NCI-H510A treated with DMSO at 0.1 percent for 48 hours (cell line): ENCODE results near the gene TOMM20.
"Not testable (repeated sequence)": the region's sequence is repeated elsewhere in the genome, so short reads cannot be mapped to it uniquely, and the experiment has no call there.

Experiments used
- DNase-seq: peaks from one replicate; lab custom pipeline; 2025; lab: John Stamatoyannopoulos, UW

Gene TOMM20

DNA sequence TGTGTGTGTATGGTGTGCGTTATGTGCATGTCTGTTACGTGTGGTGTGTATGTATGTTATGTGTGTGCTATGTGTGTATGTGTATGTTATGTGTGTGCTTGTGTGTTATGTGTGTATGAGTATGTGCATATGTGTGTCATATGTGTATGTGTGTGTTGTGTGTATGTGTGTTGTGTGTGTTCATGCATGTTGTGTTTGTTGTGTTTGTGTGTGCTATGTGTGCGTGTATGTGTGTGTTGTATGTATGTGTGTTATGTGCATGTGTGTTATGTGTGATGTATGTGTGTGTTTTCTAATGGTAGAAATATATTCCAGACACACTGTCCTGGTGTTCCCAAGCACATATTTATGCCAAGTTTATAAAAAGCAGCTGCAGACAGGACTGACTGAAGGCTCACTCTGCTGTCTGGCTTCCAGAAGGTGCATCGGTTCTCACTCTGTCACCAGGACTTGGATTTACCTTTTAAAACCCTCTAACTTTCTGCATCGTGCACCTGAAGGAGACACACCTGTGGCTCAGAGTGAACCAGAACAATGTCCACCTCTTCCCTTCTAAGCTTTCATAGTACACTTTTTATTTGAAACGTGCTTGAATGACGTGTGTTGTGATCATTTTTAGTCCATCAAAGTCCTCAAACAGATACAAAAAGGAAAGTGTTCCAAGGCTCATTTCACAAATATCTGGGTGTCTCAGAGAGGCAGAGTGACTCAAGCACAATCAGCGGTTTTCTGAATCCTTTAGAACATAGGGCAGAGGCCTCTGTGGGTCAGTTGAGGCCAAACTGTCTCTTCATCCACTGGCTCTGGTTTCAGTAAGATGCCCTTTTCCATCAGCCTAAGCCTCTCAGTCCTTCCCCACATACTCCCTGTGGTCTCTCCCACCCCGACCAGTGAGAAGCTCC is 49.9 kb downstream of the TOMM20 start:
- DNase-seq: no peak

DNA sequence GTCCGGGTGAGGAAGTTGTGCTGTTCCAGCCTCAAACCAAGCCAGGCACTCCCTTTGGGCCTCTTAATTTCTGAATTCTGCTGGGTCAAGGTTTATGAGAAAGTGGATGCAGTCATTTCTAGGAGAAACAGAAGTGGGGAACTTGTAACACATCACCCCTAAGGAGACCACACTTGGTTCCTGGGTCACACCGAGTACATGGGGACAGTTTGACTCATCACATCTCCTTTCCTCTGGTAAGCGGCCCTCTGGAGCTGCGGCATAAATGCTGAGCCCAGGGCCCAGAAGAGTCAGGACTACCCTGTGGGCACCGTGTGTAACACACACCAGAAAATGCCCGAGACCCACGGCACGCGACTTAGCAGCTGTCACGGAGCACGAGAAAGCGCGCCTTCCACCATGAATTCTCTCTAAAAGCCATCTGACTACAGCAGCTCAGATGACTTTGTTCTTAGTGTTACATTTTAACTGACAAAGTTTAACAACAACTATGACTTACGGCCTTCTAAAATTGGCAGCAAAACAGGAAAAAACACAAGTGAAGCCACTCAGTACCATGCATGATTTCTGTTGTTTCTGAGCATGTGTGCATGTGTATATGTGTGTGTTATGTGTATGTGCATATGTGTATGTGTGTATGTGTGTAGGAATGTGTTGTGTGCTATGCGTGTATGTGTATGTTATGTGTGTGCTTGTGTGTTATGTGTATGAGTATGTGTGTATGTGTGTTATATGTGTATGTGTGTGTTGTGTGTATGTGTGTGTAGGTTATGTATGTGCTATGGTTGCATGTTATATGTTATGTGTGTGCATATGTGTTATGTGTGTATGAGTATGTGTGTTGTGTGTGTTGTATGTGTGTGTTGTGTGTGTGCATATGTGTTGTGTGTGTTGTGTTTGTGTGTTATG is 50.8 kb downstream of the TOMM20 start:
- DNase-seq: no peak

DNA sequence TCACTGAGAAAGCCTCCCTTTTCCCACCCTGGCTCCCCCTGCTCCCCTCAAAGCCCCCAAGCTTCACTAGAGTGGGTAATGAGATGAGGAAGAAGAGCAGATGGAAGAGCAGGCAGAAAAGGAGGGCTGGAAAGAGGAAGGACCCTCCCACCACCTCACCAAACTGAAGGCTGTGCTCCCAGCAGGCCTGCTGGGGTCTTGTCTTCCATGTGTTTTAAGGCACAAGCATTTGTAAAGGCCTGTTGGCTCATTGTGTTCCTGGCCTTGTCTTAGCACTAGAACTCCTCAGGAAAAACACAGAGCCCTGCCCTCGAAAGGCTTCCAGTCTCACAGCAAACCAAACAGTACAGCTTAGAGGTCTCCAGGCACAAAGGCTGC is 51.5 kb downstream of the TOMM20 start:
- no peak for DNase-seq

DNA sequence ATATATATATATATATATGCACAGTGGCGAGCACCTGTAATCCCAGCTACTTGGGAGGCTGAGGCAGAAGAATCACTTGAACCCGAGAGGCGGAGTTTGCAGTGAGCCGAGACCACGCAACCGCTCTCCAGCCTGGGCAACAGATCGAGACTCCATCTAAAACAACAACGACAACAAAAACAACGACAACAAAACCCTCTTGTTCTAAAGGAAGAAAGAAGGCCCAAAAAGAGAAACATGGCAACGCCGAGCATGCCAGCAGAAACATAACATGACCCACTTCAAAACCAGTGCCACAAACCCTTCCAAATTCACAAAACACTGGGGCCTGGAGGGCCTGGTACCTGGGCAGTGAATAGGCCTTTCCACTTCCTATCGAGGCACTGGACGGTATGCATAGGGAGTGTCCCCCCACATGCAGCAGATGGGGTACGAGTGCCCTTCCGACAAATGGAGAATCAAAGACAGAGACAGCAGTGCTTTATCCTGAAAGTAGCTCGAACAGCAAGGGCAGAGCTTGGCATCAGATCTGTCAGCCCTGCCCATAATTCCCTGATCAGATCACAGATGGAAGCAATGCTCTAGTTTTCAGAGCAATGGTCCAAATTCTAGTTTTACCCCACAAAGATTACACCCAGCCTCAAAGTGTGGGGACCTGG is 52.0 kb downstream of the TOMM20 start:
- no peak for DNase-seq

DNA sequence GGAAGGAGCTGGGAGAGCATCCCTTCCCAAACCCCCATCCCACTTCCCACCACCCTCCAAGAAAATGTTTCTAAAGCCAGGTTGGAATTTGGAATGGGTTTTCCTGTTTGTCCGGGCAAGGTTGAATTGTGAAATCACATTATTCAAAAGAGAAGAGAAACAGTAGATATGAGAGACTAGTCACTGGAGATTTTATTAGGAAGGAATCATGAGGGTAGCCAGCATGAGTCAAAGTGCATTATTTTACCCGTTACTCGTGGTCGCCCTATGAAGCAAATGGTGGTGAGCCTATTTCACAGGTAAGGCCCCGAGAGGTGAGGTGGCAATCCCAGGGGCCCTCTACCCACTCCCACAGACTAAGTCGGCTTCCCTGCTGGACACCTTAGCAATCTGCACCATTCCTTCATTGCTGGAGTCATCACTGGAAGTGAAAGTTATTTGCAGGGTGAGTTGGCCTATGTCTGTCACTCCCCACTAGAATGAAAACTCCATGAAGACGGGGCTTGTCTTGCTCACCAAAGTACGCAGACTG is 52.8 kb downstream of the TOMM20 start:
- DNase-seq: no peak

DNA sequence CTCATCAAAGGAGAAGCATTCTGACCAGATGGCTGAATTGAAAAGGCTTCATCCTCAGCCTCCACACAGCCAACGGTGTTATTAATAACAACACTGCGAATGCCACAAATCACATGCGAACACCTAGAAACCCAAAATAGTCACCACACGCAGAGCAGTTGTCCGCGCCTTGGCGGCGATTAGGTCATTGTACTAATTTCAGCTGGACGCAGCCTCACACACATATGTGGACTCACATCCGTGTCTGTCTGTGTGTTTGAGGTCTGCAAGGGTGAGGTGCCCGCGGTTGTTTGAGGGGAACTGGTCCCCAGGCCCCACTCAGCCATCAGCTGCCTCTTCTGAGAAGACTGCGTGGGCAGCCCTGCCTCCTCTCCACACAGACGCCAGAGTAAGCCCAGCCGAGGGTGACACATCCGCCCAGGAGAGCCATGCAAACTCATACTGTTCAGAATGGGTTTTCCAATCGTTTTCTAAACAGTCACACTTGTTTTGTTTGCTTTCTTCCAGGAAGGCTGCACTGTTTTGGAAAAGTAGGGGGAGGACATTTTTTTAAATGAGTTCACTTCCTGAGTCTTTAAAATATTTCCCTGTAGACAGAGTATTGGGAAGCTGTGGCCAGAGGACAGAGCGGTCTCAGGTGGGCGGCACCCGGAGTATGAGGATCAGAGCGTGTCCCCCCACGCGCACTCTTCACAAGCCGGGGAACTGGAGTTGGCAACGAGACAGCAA is 53.4 kb downstream of the TOMM20 start:
- DNase-seq: no peak

DNA sequence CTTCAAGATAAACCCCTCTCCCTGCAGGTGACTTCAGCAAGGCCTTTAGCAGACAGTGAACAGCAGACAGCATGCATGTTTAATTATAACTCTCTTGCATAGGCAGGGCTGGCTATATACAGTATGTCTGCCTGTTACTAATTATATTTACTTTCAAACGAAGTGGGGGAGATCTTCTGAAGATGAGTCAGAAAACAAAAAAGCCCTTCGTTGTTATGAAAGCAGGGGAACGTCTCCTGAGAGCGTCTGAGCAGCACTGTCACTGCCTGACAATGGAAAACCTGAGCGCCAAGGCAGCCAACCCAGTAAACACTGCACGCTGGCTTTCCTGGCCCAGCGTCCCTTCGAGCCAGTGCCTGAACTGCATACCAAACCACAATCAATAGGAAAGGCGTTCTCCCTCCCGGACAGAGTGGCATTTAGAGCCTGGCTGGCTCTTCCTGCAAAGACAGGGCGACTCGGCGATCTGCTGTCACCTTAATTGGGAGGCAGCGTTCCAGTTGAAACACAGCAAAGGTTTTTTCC is 54.1 kb downstream of the TOMM20 start:
- DNase-seq: peak; percentile 64

DNA sequence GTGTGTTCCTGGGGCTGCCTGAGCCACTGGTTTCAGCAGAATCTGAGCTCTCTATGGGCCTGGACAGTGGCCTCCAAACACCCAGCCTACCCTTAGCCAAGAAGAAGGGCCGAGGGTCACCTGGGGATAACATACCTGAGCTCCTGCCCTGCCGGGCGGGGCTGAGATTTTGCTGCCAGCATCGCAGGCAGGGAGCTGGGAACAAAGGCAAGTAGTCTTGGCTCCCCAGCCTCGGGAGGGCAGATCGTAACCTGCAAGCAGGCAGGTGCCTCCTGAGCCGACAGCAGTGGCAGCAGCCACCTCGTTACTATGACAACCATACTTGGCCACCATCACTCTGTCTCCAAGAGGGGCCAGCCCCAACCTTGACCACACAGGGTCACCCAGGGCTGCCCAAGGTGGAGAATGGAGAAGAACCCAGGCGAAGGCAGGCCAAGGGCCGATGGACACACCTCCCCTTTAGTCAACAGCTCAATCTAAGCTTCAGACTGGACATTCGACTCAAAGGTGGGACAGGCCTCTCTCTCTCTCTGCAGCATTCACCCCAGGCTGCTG is 54.6 kb downstream of the TOMM20 start:
- DNase-seq: no peak

DNA sequence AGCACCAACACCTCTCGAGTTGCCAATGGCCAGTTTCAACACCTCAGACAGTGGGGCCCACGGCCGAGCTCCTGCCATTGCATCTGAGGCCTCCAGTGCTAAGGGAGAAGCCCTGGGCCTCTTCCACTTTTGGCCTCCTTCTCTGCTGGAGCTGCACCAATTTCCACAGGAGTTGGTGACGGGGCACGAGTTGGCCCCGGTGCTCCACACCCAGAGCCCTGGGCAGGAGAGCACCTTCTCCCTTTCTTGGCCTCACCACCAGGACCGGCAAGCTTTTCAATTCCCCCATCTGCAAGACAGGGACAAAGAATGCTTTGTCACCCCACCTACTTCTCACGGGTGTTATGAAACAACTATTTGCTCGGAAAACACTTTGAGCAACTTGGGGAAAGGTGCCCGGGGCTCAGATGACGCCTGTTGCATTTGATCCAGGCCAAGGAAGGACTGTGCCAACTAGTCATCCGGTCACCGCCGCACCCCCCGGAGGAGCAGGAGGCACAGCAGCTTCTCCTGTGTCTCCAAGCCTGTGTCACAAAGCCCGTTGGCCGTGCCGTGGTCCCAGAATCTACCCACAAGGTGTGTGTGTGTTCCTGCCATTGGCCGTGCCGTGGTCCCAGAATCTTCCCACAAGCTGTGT is 55.2 kb downstream of the TOMM20 start:
- no peak for DNase-seq

DNA sequence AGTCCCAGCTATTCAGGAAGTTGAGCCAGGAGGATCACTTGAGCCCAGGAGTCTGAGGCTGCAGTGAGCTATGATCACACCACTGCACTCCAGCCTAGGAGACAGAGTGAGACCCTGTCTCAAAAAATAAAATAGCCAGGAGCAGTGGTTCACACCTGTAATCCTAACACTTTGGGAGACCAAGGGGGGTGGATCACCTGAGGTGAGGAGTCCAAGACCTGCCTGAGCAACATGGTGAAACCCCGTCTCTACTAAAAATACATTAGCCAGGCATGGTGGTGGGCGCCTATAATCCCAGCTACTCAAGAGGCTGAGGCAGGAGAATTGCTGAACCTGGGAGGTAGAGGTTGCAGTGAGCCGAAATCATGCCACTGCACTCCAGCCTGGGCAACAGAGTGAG is 56.1 kb downstream of the TOMM20 start:
- DNase-seq: not testable (repeated sequence)

DNA sequence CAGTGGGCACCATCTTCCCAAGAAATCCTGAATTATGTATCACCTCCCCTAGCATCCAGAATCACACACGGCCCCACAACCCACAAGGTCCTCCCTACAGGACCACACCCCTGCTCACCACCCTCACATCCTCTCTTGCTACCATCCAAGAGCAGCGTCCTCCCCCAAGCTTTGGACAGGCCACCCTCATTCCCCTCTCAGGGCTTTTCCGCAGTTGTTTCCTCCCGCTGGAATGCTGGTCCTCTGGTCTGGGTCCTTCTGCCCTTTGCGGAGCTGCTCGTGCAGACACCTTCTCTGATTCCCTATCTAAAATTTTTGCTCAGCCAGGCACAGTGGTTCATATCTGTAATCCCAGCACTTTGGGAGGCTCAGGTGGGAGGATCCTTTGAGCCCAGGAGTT is 56.5 kb downstream of the TOMM20 start:
- DNase-seq: no peak

DNA sequence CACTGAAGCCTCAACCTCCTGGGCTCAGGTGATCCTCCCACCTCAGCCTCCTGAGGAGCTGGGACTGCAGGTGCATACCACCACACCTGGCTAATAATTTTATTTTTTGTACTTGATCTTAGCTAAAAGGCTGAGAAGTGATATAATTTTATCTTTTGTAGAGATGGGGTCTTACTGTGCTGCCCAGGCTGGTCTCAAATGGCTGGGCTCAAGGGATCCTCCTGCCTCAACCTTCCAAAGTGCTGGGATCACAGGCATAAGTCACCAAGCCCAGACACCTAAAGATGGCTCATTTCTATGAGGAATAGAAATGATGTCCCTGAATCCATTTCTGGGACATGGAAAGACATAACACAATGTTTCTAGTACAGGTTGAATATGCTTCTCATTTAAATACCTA is 57.8 kb downstream of the TOMM20 start:
- DNase-seq: no peak

DNA sequence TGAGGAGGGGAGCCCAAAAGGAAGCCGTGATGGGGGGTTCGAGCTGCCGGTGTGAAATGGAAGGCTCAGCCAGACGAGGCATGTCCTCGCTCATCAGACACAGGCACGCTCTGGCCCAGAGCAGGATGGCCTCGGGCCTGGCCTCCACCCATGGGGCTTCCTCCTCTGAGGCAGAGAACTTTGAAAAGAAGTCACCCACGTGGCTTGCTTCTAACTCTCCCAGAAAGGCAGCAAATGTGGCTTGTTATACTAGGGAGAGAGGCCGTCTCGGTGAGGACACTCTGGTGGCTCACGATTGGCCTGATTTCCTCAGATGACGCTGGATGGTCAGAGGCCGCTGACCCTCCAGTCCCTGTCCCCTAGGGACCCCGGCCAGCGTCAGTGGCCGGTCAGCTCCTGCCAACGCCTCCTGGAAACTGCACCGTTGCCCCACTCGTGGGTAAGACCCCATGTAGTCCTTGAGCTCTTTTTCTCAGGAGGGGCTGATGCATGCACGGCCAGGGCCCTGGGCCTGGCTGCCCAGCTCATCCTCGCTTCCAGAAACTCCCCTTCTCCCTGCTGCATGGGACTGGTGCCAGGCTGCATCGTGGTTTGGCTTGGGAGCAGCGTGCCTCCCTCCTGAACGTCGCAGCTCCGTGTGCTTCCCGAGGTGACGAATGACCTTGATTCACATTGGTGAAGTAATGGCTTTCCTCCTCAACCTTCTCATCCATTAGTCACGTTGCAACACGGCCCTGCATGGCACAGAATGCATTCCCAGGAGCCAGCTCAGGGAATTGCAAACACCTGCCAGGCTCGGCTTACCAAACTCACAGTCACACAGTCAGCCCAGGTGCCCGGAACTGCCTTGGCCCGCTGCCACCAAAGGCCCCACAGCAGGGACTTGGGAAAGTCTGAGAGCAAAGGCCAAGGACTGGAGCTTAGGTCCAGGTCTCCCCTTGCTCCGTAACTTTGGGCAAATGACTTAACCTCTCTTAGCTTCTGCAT is 58.8 kb downstream of the TOMM20 start:
- peak; percentile 90 for DNase-seq

DNA sequence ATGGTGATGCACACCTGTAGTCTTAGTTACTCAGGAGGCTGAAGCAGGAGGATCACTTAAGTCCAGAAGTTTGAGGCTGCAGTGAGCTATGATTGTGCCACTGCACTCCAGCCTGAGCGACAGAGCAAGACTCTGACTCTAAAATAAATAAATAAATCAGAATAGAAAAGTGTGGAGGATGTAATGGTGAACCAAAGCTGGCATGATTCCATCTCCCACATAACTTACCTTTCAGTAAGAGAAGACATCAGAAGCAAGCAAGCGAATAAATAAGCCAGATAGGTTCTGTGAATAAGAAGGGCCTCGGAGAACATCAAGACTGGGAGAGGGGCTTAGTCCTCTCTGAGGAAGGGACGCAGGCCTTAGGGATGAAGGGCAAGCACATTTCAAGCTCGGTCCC is 59.5 kb downstream of the TOMM20 start:
- DNase-seq: no peak

DNA sequence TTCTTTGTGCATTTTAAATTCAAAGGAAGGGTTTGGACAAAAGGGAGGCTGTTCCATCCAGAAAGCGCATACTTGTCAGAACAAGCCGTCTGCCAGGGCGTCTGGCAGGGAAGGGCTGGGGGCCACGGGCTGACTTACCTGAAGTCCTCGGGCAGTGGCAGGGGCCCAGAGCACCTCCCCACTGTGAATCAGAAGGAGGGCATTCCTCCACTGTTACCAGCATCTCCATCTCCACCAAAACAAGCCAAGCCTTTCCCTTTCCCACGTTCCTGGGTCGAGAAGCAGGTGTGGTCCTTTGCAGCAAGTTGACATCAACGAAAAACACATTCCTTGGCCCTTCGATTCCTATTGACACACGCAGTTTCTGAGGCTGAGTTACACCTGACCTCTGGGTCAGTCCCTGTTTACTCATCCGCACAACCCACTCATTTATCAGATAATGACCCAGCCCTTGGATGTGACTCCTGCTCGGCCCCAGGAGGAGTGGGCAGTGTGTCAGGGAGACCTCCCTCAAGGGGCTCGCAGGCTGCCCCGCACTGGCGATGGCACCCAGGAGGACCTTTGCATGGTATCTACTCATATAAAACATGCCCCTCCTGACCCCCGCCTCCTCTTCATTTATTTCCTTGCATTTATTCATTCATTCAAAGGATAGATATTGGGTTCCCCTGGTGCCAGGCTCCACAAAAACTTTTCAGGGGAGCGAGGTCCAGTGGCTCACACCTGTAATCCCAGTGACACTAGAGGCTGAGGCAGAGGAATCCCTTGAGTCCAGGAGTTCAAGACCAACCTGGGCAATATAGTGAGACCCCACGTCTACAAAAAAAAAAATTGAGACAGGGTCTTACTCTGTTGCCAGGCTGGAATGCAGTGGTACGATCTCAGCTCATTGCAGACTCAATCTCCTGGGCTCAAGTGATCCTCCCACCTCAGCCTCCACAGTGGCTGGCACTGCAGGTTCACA is 60.2 kb downstream of the TOMM20 start:
- DNase-seq: no peak

DNA sequence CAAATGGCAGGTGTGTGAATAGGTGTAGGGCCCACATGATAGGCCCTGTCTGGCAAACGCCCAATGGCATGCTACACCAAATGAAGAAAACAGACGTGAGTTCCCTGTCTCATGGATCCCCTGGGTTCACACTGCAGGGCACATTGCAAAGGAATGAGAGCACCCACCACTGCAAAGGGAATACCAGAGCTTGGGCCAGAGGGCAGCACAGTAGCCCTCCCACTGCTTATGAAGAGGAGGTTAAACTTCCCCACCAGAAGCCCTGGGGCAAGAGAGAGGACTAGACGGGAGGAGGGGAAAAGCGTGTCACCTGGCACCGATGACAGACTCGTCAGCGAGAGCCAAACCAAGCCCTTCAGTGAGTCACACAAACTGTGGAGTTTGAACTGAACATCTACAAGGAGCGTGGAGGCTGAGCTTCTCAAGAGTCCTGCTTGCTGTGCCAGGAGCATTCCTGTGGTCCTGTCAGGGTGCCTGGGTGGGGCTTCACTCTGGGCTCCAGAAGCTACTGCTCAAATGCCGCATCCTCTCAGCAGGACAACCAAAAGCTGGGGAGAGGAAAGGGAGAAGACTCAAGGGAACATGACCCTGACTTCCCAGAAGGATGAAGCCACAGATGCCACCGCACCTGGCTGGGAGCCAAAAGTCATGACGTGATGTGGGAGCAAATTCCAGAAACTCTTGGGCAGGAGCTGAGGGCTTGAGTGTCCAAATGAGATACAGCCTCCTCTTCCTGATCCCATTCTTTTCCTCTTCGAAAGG is 61.1 kb downstream of the TOMM20 start:
- peak; percentile 89 for DNase-seq

DNA sequence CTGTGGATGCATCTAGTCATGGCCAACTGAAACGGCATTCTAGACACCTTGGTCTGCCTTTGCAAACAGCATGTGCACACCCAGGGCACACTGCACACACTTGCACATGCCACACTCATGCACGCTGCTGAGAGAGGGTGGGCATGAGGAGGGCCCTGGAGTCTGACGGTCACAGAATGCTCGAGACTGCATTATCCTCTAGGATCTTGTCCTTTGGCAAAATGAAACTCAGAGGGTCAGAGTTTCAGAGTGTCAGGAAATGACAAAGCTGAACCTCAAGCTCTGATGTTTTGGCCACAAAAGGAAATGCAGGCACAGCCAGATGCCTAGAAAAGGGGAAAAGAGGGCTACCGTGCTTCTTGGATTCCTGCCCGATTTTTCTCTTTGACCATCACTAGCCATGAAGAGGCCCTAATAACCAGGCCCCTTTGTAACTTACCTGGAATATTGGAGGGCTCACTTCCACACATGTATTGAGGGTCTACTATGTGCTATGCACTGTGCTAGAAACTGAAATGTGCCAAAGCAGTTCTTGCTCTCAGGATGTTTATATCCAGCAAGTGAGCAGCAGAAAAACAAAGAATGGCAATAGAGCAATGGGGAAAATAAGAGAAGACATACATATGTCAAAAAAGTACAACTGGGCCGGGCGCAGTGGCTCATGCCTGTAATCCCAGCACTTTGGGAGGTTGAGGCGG is 65.4 kb downstream of the TOMM20 start:
- no peak for DNase-seq
